B cell (primary cell): ENCODE measurements around the gene C10orf143. TPM values are rescaled to one million over a fixed set of nuclear protein-coding genes. Genes with fewer than 3 reads are reported as not detected.

Source experiments
- ATAC-seq: fragments of 200-7000 bp; cut with Tn5 transposase; one replicate; pipeline ENCODE4 v1.10.0; 2021; ENCODE audit warnings: low read depth, mild to moderate bottlenecking, moderate number of reproducible peaks, moderate library complexity
- CTCF ChIA-PET: fragments of 350-600 bp; sonication (Branson Sonifier 250); formaldehyde crosslinking; loops from one replicate; lab custom pipeline; 2021; ENCODE audit warnings: antibody characterized with exemption, inconsistent platforms; lab: Charles Lee
- POLR2A ChIA-PET: fragments of 350-600 bp; sonication (Branson Sonifier 250); formaldehyde crosslinking; loops from one replicate; lab custom pipeline; 2021; ENCODE audit warnings: antibody characterized with exemption; lab: Charles Lee
- DNase-seq: peaks from one replicate; pipeline ENCODE4 v3.0.0; 2013
- H2AFZ ChIP-seq: 2 replicates; pipeline ENCODE4 v1.6.1; 2012; ENCODE audit warnings: mild to moderate bottlenecking, low read depth, low read length; ENCODE audit not compliant: insufficient read depth, poor library complexity, severe bottlenecking
- H3K27ac ChIP-seq, 2 donors: 1 replicate in 1 of 2; 2 replicates in 1 of 2; pipeline ENCODE4 v1.5.1; 2012 to 2013; ENCODE audit warnings: low read length in 2 of 2, mild to moderate bottlenecking in 2 of 2, moderate library complexity in 1 of 2
- H3K27me3 ChIP-seq, 4 experiments: fragments of 200-600 bp in 1 of 4; sonication (generic) in 1 of 4; replicated peaks in 1 of 4; 1 replicate in 2 of 4; 2 replicates in 2 of 4; pipeline versions ENCODE4 v1.6.1 to v1.7.0; 2013 to 2016; ENCODE audit warnings: low read length in 3 of 4, mild to moderate bottlenecking in 2 of 4, mixed read lengths in 1 of 4, moderate library complexity in 1 of 4; ENCODE audit not compliant: insufficient read depth in 4 of 4, control insufficient read depth in 3 of 4; ENCODE audit errors: control extremely low read depth in 1 of 4
- H3K36me3 ChIP-seq, 2 experiments: replicated peaks in 1 of 2; 1 replicate in 1 of 2; 2 replicates in 1 of 2; pipeline versions ENCODE4 v1.6.1 to v1.7.1; 2013; ENCODE audit warnings: low read length in 1 of 2; ENCODE audit not compliant: insufficient read depth in 2 of 2, control insufficient read depth in 1 of 2; ENCODE audit errors: control extremely low read depth in 1 of 2, extremely low read depth in 1 of 2
- H3K4me1 ChIP-seq, 2 donors: fragments of 200-600 bp in 1 of 2; sonication (generic) in 1 of 2; 1 replicate in 1 of 2; 2 replicates in 1 of 2; pipeline versions ENCODE4 v1.5.1 to v1.6.1; 2013 to 2017; ENCODE audit warnings: low read length in 2 of 2; ENCODE audit not compliant: control insufficient read depth in 2 of 2, insufficient read depth in 2 of 2
- H3K4me2 ChIP-seq: replicated peaks from 2 replicates; pipeline ENCODE3; 2012; ENCODE audit warnings: mild to moderate bottlenecking, low read depth, low read length; ENCODE audit not compliant: poor library complexity, severe bottlenecking
- H3K4me3 ChIP-seq, 5 experiments: fragments of 200-600 bp in 1 of 5; sonication (generic) in 1 of 5; 1 replicate in 3 of 5; 2 replicates in 2 of 5; pipeline versions ENCODE4 v1.5.1 to v1.7.0; 2011 to 2016; ENCODE audit warnings: low read length in 4 of 5, mild to moderate bottlenecking in 4 of 5, low read depth in 2 of 5, control low read depth in 1 of 5, moderate library complexity in 1 of 5; ENCODE audit not compliant: insufficient read depth in 1 of 5; ENCODE audit errors: control extremely low read depth in 1 of 5, extremely low read depth in 1 of 5
- H3K79me2 ChIP-seq: fragments of 200-600 bp; sonication (generic); one replicate; pipeline ENCODE4 v1.6.0; 2016; ENCODE audit warnings: low read length; ENCODE audit not compliant: control insufficient read depth, insufficient read depth
- H3K9ac ChIP-seq: fragments of 200-600 bp; sonication (generic); 2 replicates; pipeline ENCODE4 v1.6.1; 2017; ENCODE audit warnings: mild to moderate bottlenecking, low read length, moderate library complexity
- H3K9me3 ChIP-seq, 3 donors: one replicate each; pipeline versions ENCODE4 v1.6.1 to v1.7.1; 2013; ENCODE audit warnings: low read length in 2 of 3; ENCODE audit not compliant: control insufficient read depth in 2 of 3, insufficient read depth in 1 of 3; ENCODE audit errors: control extremely low read depth in 1 of 3
- H4K20me1 ChIP-seq: 2 replicates; pipeline ENCODE4 v1.6.0; 2012; ENCODE audit warnings: mild to moderate bottlenecking, low read length; ENCODE audit not compliant: insufficient read depth, control insufficient read depth, poor library complexity, severe bottlenecking
- H3K27ac Mint-ChIP-seq: one replicate; pipeline ENCODE4 v1.8.0; 2021; ENCODE audit warnings: mixed read lengths
- H3K27me3 Mint-ChIP-seq: one replicate; pipeline ENCODE4 v1.8.0; 2021; ENCODE audit warnings: mixed read lengths
- H3K4me1 Mint-ChIP-seq: one replicate; pipeline ENCODE4 v1.8.0; 2021; ENCODE audit warnings: mixed read lengths
- H3K4me3 Mint-ChIP-seq: one replicate; pipeline ENCODE4 v1.8.0; 2021; ENCODE audit warnings: mixed read lengths
- H3K9me3 Mint-ChIP-seq: one replicate; pipeline ENCODE4 v1.8.0; 2022; ENCODE audit warnings: mixed read lengths; ENCODE audit not compliant: insufficient read depth
- EZH2 ChIP-seq: IDR thresholded peaks from 2 replicates; pipeline ENCODE4 v1.6.1; 2012; ENCODE audit warnings: borderline replicate concordance, low read depth, mild to moderate bottlenecking, moderate library complexity, low read length; ENCODE audit not compliant: insufficient read depth, poor library complexity, severe bottlenecking
- WGBS: methylation state at CpG from one replicate; pipeline ENCODE4 v1.1.5; 2013; ENCODE audit warnings: missing lambda C conversion rate; ENCODE audit not compliant: insufficient coverage; 5-methylcytosine and 5-hydroxymethylcytosine counted together
- intact Hi-C: fragments of 100-400 bp; cut with micrococcal nuclease; formaldehyde crosslinking; loops from one replicate; pipeline ENCODE4 v1.10.0; 2022
- polyA minus RNA-seq: library from RNA; depleted of rRNA, polyadenylated mRNA; stranded (reverse); fragments of >200 nt; gene quantifications from 2 replicates; pipeline ENCODE4 v1.2.3, GENCODE V29; 2012
- polyA plus RNA-seq: library from polyadenylated mRNA; depleted of rRNA; stranded (reverse); fragments of >200 nt; gene quantifications from 2 replicates; pipeline ENCODE4 v1.2.3, GENCODE V29; 2012
- total RNA-seq, 2 donors: library from RNA; stranded (reverse); fragments of 120-200 nt in 1 of 2; gene quantifications; 1 replicate in 1 of 2; 2 replicates in 1 of 2; pipeline versions ENCODE4 v1.2.3 to v1.2.4, GENCODE V29; 2013 to 2022
- TF ChIP-seq, protein P1 (sequence below): fragments of 200-600 bp; IDR thresholded peaks from one replicate; pipeline ENCODE4 v1.8.0; 2022; ENCODE audit warnings: antibody characterized with exemption, mild to moderate bottlenecking

C10orf143 gene
- total RNA-seq, result 9.1 and 12.3 TPM in 2 replicates
- total RNA-seq (2013), result 5.2 TPM
- 9.3 and 12.8 TPM in 2 replicates for polyA plus RNA-seq
- polyA minus RNA-seq, result 1.2 and 2.1 TPM in 2 replicates

- peak within 1 kb of the TSS; percentile 99 for H3K27ac Mint-ChIP-seq
Observed at GRCh38 chr10:130110246-130111112, at the start of gene C10orf143. Gene C10orf143, minus strand, starts transcription at chr10:130110830. Its CDS starts 58 bp downstream, at chr10:130110772.

More at GRCh38 chr10:130110246-130111112, at the start of gene C10orf143:
- Histone ChIP-seq H4K20me1 (peaks cover 10% of the 10 kb centered on the region), H3K79me2 (peaks cover 11% of the 10 kb centered on the region), H3K27ac (peak within 1 kb of the TSS; percentile 87 to 96), H3K4me3 (peak within 1 kb of the TSS; percentile 91 to 98 (median 95)), H3K27me3 (no peaks in the 10 kb centered on the region), H3K4me1 (peaks cover 21 to 23% of the 10 kb centered on the region in 2 donors), H3K9me3 (no peaks in the 10 kb centered on the region), H3K36me3 (peaks cover 0 to 2% of the 10 kb centered on the region in 2 experiments), H2AFZ (peak within 1 kb of the TSS; percentile 97), H3K9ac (peak within 1 kb of the TSS; percentile 83), H3K4me2 (peak within 1 kb of the TSS; percentile 89)
- no peaks in the 10 kb centered on the region for H3K9me3 Mint-ChIP-seq
- TF ChIP-seq, protein P1, sequence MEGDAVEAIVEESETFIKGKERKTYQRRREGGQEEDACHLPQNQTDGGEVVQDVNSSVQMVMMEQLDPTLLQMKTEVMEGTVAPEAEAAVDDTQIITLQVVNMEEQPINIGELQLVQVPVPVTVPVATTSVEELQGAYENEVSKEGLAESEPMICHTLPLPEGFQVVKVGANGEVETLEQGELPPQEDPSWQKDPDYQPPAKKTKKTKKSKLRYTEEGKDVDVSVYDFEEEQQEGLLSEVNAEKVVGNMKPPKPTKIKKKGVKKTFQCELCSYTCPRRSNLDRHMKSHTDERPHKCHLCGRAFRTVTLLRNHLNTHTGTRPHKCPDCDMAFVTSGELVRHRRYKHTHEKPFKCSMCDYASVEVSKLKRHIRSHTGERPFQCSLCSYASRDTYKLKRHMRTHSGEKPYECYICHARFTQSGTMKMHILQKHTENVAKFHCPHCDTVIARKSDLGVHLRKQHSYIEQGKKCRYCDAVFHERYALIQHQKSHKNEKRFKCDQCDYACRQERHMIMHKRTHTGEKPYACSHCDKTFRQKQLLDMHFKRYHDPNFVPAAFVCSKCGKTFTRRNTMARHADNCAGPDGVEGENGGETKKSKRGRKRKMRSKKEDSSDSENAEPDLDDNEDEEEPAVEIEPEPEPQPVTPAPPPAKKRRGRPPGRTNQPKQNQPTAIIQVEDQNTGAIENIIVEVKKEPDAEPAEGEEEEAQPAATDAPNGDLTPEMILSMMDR, result no peak
- TF ChIP-seq EZH2, result no peak
- peak within 1 kb of the TSS; percentile 99 for H3K4me3 Mint-ChIP-seq
- POLR2A ChIA-PET, result interaction anchor here (0.5 to 3.1 kb wide), 9 partner anchors 17 to 1891 kb away, joined by 3 to 45 read pairs (median 4); partner anchors contain the start of genes GLRX3 and MGMT
- intact Hi-C loops, result loop anchor here (1.0 to 10.0 kb wide), 5 partner anchors 637 to 1963 kb away; partner anchors contain the start of genes MGMT and PPP2R2D
- WGBS, result under 1% methylated on average over 69 of the region's 71 CpGs
- DNase-seq (peak; percentile 99), ATAC-seq (peak; percentile 77)
- CTCF ChIA-PET, result interaction anchor here (1.0 to 4.1 kb wide), 12 partner anchors 10 to 1078 kb away, joined by 3 to 49 read pairs (median 4); partner anchors contain the start of gene GLRX3
- H3K4me1 Mint-ChIP-seq, result peaks cover 42% of the 10 kb centered on the region
- H3K27me3 Mint-ChIP-seq, result no peaks in the 10 kb centered on the region
